Activated CD4-positive, alpha-beta memory T cell treated with anti-CD3 and anti-CD28 coated beads for 36 hours (primary cell): ENCODE data around the gene KCNQ2. TPM values are rescaled to one million over a fixed set of nuclear protein-coding genes. Genes with fewer than 3 reads are reported as not detected.

Experiments used
- CTCF ChIA-PET: fragments of 350-600 bp; sonication (Branson Sonifier 250); formaldehyde crosslinking; loops from one replicate; lab custom pipeline; 2021; ENCODE audit warnings: antibody characterized with exemption, inconsistent platforms; lab: Charles Lee
- POLR2A ChIA-PET: fragments of 350-600 bp; sonication (Branson Sonifier 250); formaldehyde crosslinking; loops from one replicate; lab custom pipeline; 2021; ENCODE audit warnings: antibody characterized with exemption; lab: Charles Lee
- DNase-seq: peaks from one replicate; pipeline ENCODE4 v3.0.0-alpha.2; 2020
- H3K27ac Mint-ChIP-seq: one replicate; pipeline ENCODE4 v1.8.0; 2021; ENCODE audit warnings: mixed read lengths
- H3K27me3 Mint-ChIP-seq: one replicate; pipeline ENCODE4 v1.8.0; 2021; ENCODE audit warnings: mixed read lengths
- H3K36me3 Mint-ChIP-seq: one replicate; pipeline ENCODE4 v1.8.0; 2021; ENCODE audit warnings: mixed read lengths
- H3K4me1 Mint-ChIP-seq: one replicate; pipeline ENCODE4 v1.8.0; 2021; ENCODE audit warnings: low read depth, mixed read lengths
- H3K4me3 Mint-ChIP-seq: one replicate; pipeline ENCODE4 v1.8.0; 2021; ENCODE audit warnings: mild to moderate bottlenecking, mixed read lengths
- H3K9me3 Mint-ChIP-seq: one replicate; pipeline ENCODE4 v1.8.0; 2021; ENCODE audit warnings: mixed read lengths
- intact Hi-C: fragments of 100-400 bp; cut with micrococcal nuclease; formaldehyde crosslinking; loops from one replicate; pipeline ENCODE4 v1.15.1; 2023
- total RNA-seq, 2 experiments: library from RNA; stranded (reverse); gene quantifications; one replicate each; pipeline ENCODE4 v1.2.3, GENCODE V29; 2021

Gene KCNQ2
- total RNA-seq, 2 experiments from 2014 or later, result not detected

DNA sequence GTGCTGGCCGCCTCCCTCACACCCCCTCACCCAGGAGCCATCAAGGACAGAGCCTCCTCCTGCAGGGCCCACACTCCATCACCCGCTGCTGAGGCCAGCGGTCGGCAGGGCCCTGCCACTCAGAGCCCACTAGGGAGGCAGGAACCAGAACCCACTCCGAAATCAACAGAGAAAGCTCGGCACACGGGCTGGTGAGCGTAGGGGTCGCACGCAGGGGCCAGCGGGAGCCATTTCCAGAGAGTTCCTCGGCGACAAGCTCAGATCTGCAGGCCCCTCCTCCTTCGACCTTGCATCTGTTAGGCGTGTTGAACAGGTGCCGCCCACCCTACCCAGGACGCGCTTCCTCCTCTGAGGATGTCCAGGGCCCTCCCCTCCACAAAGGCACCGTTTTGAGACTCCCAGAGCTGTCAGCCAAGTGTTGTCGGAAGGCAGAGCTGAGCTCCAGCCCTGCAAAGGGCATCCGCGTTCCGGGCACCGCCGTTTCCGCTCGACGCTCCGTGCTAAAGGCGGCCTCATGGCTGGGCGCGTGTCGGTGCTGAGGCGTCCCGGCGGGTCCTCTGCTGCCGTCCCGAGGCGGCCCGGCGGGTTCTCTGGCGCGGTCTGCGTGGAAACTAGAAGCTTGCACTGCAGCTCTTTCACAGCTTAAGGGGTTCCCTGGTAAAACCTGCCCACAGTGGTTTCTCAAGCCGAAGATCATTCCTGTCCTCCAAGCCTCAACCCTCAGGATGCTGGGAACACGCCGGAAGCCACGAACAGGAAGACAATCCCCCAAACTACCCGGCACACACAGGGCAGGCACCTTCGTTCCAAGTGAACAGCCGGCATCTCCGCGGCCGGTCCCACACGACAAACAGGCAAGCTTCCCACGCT lies 6.8 kb downstream of the KCNQ2 start:
- H3K27me3 Mint-ChIP-seq, result peaks cover 35% of the 10 kb centered on the region
- POLR2A ChIA-PET, result no interaction called here

DNA sequence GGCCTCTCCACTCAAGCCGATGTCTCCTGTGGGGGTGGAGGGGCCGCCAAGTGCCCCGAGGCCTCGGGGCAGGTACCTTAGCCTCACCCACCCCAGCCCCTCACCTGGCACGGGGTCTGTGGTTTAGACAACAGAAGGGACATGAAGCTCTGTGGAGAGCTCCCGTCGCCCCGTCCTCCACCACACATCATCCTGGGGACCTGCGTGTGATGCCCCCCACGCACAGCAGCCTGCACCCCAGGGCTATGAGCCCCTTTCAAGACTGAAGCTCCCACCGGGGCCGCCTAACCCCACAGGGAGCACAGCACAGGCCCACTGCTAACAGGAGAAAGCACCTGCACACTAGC lies 8.2 kb downstream of the KCNQ2 start:
- Mint-ChIP-seq H3K27ac (no peak overlapping the region), H3K36me3 (no peaks in the 10 kb centered on the region), H3K4me3 (no peak overlapping the region), H3K27me3 (peaks cover 32% of the 10 kb centered on the region), H3K9me3 (no peaks in the 10 kb centered on the region), H3K4me1 (no peaks in the 10 kb centered on the region)
- no peak for DNase-seq
- ChIA-PET CTCF (interaction anchor here (1.2 kb wide), 1 partner anchor 33 kb away, joined by 3 read pairs; no protein-coding TSS in a partner anchor), POLR2A (no interaction called here)
- intact Hi-C loops, result no loop called here

More for the DNA sequence above, 6.8 kb downstream of the KCNQ2 start:
- Mint-ChIP-seq H3K36me3 (no peaks in the 10 kb centered on the region), H3K27ac (no peak overlapping the region), H3K9me3 (no peaks in the 10 kb centered on the region), H3K4me1 (no peaks in the 10 kb centered on the region), H3K4me3 (no peak overlapping the region)
- CTCF ChIA-PET, result interaction anchor here (1.2 to 1.4 kb wide), 2 partner anchors 24 to 32 kb away, joined by 3 read pairs; no protein-coding TSS in a partner anchor
- intact Hi-C loops, result no loop called here
- DNase-seq, result no peak

DNA sequence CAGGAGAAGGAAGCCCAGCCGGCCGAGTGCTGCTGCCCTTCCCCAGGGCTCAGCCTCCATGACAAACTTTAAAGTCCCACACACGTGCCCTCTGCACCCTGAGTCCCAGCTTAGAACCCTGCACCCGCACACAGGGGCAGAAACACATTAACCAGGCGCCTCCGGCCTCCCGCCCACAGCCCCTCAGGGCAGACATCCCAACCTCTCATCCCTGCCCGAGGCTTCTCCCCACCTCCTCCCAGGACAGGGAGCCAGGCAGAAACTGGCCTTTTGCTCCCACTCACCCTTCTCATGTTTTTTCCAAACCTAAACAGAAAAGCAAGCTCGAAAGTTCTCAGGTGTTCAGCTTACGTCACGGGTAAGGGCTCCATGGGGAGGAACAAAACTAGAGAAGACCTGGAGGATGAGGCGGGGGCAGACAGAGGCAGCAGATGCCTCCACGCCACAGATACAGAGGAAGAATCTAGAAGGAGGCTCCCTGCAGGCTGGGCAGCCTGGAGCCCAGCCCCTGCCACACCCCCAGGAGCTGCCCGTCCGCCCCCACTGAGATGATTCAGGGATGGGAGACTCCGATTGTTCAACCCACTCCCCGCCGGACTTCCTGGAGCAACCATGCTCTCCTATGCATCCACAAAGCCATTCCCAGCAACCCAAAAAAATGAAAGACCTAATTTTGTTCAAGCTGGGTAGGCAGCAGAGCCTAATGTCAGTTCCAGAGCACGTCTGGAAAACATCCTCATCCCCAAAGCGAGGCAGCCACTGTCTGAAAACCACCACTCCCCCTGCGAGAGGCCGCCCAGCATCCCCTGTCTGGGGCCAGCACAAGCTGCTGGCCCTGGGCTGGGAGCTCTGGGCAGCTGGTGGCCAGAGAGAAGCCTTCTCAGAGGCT lies 8.8 kb downstream of the KCNQ2 start:
- Mint-ChIP-seq H3K27me3 (peaks cover 32% of the 10 kb centered on the region), H3K9me3 (no peaks in the 10 kb centered on the region), H3K36me3 (no peaks in the 10 kb centered on the region), H3K4me1 (no peaks in the 10 kb centered on the region), H3K27ac (no peak overlapping the region), H3K4me3 (no peak overlapping the region)
- CTCF ChIA-PET, result no interaction called here
- DNase-seq, result no peak
- intact Hi-C loops, result no loop called here
- POLR2A ChIA-PET, result no interaction called here

DNA sequence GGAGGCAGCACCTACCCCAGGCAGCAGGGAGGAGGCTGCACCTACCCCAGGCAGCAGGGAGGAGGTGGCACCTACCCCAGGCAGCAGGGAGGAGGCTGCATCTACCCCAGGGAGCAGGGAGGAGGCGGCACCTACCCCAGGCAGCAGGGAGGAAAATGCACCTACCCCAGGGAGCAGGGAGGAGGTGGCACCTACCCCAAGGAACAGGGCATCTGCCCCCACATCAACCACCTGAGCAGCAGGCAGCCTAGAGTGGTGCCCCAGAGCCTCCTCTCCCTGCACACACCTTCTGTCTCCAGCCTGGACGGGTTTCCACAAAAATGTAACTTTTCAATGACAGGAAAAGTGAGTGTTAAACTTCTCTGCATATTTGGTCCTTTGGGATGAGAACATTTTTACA lies 10.2 kb downstream of the KCNQ2 start:
- Mint-ChIP-seq H3K36me3 (no peaks in the 10 kb centered on the region), H3K27me3 (peaks cover 31% of the 10 kb centered on the region), H3K4me3 (no peak overlapping the region), H3K9me3 (no peaks in the 10 kb centered on the region), H3K4me1 (no peaks in the 10 kb centered on the region), H3K27ac (no peak overlapping the region)
- intact Hi-C loops, result no loop called here
- ChIA-PET POLR2A (no interaction called here), CTCF (no interaction called here)
- DNase-seq, result no peak

DNA sequence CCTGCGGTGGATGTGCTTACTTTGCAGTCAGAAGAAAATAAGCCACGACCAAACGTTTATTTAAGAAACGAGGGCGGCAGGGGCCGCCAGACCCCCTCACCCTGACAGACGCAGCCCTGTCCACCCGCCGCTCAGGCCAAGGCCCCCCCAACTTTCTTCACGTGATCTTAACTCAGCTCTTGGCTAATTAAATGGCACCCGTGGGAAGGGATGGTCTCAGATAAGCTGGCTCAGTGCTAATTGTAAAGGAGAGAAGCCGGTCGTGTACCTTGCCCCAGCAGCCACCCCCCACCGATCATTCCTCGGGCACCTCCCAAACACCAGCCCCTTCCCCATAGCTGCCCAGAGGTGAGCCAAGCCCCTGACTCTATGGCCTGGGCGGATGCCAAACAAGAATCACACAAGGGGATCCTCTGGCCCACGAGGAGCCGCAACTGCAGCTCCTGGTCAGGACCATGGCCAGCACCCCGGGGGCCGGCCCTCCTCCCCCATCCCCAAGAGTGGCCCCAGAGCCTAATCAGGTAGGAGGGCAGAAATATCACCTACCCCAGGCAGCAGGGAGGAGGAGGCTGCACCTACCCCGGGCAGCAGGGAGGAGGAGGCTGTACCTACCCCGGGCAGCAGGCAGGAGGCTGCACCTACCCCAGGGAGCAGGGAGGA lies 11.2 kb downstream of the KCNQ2 start:
- H3K27ac Mint-ChIP-seq, result no peak overlapping the region
- H3K36me3 Mint-ChIP-seq, result no peaks in the 10 kb centered on the region
- POLR2A ChIA-PET, result no interaction called here
- intact Hi-C loops, result no loop called here
- H3K27me3 Mint-ChIP-seq, result peaks cover 30% of the 10 kb centered on the region
- no peaks in the 10 kb centered on the region for H3K9me3 Mint-ChIP-seq
- H3K4me1 Mint-ChIP-seq, result no peaks in the 10 kb centered on the region
- CTCF ChIA-PET, result no interaction called here
- no peak for DNase-seq
- H3K4me3 Mint-ChIP-seq, result no peak overlapping the region

DNA sequence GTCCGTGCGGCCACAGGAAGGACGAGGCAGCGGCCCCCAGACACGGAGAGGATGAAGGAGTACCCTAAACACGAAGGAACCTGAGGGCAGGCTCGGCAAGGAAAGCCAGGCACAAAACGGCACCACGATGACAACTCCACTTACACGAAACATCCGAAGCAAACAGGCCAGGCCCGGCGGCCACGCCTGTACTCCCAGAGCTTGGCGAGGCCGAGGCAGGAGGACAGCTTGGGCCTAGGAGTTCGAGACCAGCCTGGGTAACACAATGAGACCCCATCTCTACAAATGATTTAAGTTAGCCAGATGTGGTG lies 13.4 kb downstream of the KCNQ2 start:
- H3K27me3 Mint-ChIP-seq, result peaks cover 34% of the 10 kb centered on the region
- H3K9me3 Mint-ChIP-seq, result no peaks in the 10 kb centered on the region
- ChIA-PET POLR2A (no interaction called here), CTCF (no interaction called here)
- H3K27ac Mint-ChIP-seq, result no peak overlapping the region
- no peaks in the 10 kb centered on the region for H3K4me1 Mint-ChIP-seq
- no peak for DNase-seq
- H3K4me3 Mint-ChIP-seq, result no peak overlapping the region
- intact Hi-C loops, result no loop called here
- no peaks in the 10 kb centered on the region for H3K36me3 Mint-ChIP-seq

DNA sequence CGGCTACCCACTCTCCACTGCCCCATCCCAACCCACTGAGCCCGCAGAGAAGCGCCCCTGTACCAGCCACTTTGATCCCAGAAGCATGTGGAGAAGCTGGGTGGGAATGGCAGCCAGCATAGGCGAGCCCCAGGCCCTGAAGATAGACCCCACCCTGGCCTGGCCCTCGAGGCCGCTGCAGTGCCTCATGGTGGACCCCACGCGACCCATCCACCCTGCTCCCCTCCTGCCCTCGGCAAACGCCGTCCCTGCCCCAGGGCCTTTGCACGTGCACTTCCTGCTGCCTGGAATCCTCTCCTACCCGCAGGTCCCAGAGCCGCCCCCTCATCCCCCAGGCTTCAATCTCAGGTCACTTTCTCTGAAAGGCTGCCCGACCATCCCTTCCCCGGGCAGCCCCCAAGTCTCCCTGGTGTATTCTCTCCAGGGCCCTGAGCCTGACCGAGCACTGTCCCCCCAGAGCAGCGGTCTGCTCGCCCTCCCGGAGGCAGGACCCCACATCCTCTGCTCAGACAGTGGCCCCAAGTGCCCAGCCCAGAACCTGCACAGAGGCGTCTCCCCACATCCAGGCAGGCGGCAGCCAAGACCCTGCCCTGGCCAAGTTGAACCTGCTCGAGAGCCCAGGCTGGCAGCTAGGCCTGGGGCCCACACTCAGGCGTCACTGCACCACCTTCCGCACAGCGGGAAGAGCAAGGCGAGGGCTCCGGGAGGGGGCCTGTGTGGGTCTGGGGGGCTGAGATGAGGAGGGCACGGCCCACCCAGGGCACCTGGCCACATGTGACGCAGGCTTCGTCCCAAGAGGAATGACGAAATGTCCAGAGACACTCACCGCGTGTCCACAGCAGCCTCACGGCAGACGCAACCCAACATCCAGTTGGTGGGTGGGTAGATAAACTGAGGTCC lies 14.0 kb downstream of the KCNQ2 start:
- Mint-ChIP-seq H3K27ac (no peak overlapping the region), H3K27me3 (peaks cover 36% of the 10 kb centered on the region), H3K36me3 (no peaks in the 10 kb centered on the region), H3K4me1 (no peaks in the 10 kb centered on the region), H3K9me3 (no peaks in the 10 kb centered on the region), H3K4me3 (no peak overlapping the region)
- ChIA-PET POLR2A (no interaction called here), CTCF (no interaction called here)
- intact Hi-C loops, result no loop called here
- no peak for DNase-seq

DNA sequence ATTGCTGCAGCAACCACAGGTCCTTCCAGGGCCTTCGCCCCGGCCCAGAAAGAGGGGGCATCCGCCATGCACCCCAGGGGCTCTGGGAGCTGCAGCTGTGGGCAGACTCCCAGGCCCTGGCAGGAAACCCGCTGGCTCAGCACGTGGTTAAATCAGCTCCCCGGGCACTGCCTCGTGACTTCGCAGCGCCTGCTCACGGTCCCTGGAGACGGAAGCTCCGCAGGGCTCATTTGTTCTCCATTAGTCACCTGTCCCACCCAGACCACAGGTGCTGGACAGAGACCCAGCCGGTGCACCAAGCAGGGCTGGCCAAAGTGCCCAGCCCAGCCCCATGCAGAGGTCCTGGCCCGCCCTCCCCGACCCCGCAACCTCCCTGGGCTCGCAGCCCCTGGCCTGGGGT lies 14.7 kb downstream of the KCNQ2 start:
- H3K27ac Mint-ChIP-seq, result no peak overlapping the region
- ChIA-PET POLR2A (no interaction called here), CTCF (no interaction called here)
- peaks cover 36% of the 10 kb centered on the region for H3K27me3 Mint-ChIP-seq
- no peak overlapping the region for H3K4me3 Mint-ChIP-seq
- DNase-seq, result no peak
- intact Hi-C loops, result no loop called here
- H3K9me3 Mint-ChIP-seq, result no peaks in the 10 kb centered on the region
- no peaks in the 10 kb centered on the region for H3K4me1 Mint-ChIP-seq
- H3K36me3 Mint-ChIP-seq, result no peaks in the 10 kb centered on the region

DNA sequence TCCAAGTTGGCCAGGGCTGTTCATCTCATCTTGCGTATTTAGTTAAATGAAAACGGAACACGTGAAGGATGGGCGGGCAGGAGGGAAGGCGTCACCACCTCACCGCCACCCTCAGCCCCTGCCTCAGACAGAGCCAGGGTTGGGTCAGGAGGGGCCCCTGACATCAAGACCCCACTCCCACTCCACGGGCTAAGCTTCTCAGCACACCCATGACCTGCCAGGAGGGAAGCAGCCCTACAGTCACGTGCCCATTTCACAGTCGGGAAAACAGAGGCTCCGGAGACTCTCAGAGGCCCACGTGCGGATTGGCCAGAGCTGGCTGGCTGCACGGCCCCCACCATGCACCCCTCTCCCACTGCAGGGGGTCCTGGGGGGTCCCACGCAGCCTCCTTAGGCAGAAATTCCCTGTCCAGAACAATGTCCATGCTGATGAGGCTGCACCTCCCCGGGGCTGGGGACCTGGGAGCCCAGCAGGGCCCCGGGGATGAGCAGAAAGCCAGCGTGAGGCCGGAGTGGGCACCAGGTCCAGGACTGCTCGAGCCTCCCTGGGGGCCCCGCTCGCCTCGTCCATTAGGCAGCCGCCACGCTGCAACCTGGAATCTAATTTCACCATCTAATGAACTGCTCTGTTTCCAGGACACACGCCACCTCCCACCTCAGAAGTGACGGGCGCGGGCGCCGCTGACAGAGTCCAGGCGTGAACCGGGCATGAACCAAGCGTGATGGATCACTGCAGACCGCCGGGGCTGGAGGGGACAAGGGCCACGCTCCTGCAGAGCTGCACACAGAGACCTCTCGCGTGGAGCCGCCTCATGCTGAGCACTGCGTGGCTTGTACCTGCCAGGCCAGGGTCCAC lies 15.8 kb downstream of the KCNQ2 start:
- DNase-seq, result no peak
- no peaks in the 10 kb centered on the region for H3K9me3 Mint-ChIP-seq
- no peaks in the 10 kb centered on the region for H3K4me1 Mint-ChIP-seq
- peaks cover 38% of the 10 kb centered on the region for H3K27me3 Mint-ChIP-seq
- H3K27ac Mint-ChIP-seq, result no peak overlapping the region
- no peak overlapping the region for H3K4me3 Mint-ChIP-seq
- H3K36me3 Mint-ChIP-seq, result no peaks in the 10 kb centered on the region
- intact Hi-C loops, result no loop called here
- ChIA-PET CTCF (no interaction called here), POLR2A (no interaction called here)

DNA sequence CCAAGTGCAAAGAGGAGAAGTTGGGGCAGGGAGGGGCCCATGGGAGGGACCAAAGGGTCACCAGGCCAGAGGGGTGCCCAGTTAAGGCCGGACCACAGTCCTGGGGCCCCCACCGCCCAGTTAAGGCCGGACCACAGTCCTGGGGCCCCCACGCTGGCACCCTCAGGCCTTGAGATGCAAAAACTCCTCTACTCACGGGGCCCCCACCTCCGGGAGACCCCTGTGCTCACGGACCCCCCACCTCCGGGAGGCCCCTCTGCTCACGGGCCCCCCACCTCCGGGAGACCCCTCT lies 16.9 kb downstream of the KCNQ2 start:
- Mint-ChIP-seq H3K4me3 (no peak overlapping the region), H3K36me3 (no peaks in the 10 kb centered on the region), H3K4me1 (no peaks in the 10 kb centered on the region), H3K27ac (no peak overlapping the region), H3K27me3 (peaks cover 31% of the 10 kb centered on the region), H3K9me3 (no peaks in the 10 kb centered on the region)
- ChIA-PET CTCF (no interaction called here), POLR2A (no interaction called here)
- no peak for DNase-seq
- intact Hi-C loops, result no loop called here
